ENCODE results near the gene ZMIZ1. TPM values are rescaled to one million over a fixed set of nuclear protein-coding genes. Genes with fewer than 3 reads are reported as not detected.

ZMIZ1 gene
- polyA plus RNA-seq, 1 donor from 2014 or later = 26.8 TPM

DNA sequence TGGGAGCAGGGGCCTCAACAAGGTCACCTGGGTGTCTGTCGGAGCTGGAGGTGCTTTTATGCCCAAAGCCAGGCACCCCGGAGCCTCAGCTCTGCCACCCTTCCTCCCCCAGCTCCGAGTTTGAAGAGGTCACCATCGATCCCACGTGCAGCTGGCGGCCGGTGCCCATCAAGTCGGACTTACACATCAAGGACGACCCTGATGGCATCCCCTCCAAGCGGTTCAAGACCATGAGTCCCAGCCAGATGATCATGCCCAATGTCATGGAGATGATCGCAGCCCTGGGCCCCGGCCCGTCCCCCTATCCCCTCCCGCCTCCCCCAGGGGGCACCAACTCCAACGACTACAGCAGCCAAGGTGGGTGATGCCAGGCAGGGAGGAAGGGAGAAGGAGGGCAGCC is 237.2 kb downstream of the ZMIZ1 start:
- H3K27me3 ChIP-seq (ENCODE audit: insufficient read depth, low read depth, low read length) = no peaks in the 10 kb centered on the region
- H3K4me3 ChIP-seq (ENCODE audit: low read length) = no peak overlapping the region
- no peak overlapping the region for H3K9ac ChIP-seq (ENCODE audit: low read length)
- H3K9me2 ChIP-seq (ENCODE audit: insufficient read depth, low read length) = no peaks in the 10 kb centered on the region
- H3F3A ChIP-seq (ENCODE audit: insufficient read depth, low read length, poor library complexity, severe bottlenecking) = no peaks in the 10 kb centered on the region
- H3K9me3 ChIP-seq (ENCODE audit: low read length) = no peaks in the 10 kb centered on the region
- no peaks in the 10 kb centered on the region for H3K79me2 ChIP-seq (replicated peaks; ENCODE audit: insufficient read depth, low read length)
- H3K36me3 ChIP-seq (ENCODE audit: insufficient read depth, low read length) = peaks cover 3% of the 10 kb centered on the region
- TF ChIP-seq TAF1 (IDR thresholded peaks at IDR 0.05; ENCODE audit: low read depth) (no peak), EP300 (conservative IDR thresholded peaks at IDR 0.05; ENCODE audit: poor library complexity, severe bottlenecking) (no peak), RAD21 (conservative IDR thresholded peaks at IDR 0.05) (no peak), SMC3 (conservative IDR thresholded peaks at IDR 0.05; ENCODE audit: poor library complexity) (no peak), POLR2AphosphoS5 (IDR thresholded peaks at IDR 0.05) (no peak)
- TF ChIP-seq, protein P1, sequence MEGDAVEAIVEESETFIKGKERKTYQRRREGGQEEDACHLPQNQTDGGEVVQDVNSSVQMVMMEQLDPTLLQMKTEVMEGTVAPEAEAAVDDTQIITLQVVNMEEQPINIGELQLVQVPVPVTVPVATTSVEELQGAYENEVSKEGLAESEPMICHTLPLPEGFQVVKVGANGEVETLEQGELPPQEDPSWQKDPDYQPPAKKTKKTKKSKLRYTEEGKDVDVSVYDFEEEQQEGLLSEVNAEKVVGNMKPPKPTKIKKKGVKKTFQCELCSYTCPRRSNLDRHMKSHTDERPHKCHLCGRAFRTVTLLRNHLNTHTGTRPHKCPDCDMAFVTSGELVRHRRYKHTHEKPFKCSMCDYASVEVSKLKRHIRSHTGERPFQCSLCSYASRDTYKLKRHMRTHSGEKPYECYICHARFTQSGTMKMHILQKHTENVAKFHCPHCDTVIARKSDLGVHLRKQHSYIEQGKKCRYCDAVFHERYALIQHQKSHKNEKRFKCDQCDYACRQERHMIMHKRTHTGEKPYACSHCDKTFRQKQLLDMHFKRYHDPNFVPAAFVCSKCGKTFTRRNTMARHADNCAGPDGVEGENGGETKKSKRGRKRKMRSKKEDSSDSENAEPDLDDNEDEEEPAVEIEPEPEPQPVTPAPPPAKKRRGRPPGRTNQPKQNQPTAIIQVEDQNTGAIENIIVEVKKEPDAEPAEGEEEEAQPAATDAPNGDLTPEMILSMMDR (IDR thresholded peaks at IDR 0.05; ENCODE audit: poor library complexity, severe bottlenecking) = no peak
- TF ChIP-seq, protein P2, sequence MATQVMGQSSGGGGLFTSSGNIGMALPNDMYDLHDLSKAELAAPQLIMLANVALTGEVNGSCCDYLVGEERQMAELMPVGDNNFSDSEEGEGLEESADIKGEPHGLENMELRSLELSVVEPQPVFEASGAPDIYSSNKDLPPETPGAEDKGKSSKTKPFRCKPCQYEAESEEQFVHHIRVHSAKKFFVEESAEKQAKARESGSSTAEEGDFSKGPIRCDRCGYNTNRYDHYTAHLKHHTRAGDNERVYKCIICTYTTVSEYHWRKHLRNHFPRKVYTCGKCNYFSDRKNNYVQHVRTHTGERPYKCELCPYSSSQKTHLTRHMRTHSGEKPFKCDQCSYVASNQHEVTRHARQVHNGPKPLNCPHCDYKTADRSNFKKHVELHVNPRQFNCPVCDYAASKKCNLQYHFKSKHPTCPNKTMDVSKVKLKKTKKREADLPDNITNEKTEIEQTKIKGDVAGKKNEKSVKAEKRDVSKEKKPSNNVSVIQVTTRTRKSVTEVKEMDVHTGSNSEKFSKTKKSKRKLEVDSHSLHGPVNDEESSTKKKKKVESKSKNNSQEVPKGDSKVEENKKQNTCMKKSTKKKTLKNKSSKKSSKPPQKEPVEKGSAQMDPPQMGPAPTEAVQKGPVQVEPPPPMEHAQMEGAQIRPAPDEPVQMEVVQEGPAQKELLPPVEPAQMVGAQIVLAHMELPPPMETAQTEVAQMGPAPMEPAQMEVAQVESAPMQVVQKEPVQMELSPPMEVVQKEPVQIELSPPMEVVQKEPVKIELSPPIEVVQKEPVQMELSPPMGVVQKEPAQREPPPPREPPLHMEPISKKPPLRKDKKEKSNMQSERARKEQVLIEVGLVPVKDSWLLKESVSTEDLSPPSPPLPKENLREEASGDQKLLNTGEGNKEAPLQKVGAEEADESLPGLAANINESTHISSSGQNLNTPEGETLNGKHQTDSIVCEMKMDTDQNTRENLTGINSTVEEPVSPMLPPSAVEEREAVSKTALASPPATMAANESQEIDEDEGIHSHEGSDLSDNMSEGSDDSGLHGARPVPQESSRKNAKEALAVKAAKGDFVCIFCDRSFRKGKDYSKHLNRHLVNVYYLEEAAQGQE (IDR thresholded peaks at IDR 0.05; ENCODE audit: borderline replicate concordance) = no peak
- no peak overlapping the region for H2AFZ ChIP-seq (ENCODE audit: low read depth, low read length)
- no peak overlapping the region for H3K4me2 ChIP-seq (ENCODE audit: low read length)
- H3K27ac ChIP-seq (ENCODE audit: low read length) = no peak overlapping the region
- H4K20me1 ChIP-seq (ENCODE audit: insufficient read depth) = no peaks in the 10 kb centered on the region

DNA sequence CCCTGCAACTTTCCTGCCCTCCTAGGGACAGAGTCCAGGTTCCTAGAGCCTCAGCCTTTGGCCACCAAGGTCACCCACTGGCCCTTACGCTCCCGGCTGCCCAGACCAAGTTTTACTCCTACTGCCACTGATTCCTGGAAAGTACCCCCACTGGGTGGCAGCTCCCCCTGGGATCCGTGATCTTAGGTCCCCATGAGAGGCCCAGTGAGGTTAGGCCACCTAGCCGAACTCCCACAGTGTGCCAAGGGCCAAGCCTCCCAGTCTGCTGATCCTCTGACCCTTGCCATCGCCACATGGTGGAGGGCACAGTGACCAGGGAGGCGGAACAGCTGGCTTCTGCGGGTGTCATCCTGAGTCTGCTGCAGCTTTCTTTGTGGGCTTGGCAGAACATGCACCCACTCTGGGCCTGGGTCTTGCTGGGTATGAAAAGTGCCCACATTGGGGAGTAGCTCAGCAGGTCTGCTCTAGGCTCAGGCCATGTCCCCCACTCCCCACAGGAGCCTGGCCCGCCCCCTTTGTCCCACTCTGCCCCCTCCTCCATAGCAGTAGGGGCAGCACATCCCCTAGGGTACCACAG is 238.0 kb downstream of the ZMIZ1 start:
- Histone ChIP-seq H3K9me2 (ENCODE audit: insufficient read depth, low read length) (no peaks in the 10 kb centered on the region), H3K4me3 (ENCODE audit: low read length) (no peak overlapping the region), H2AFZ (ENCODE audit: low read depth, low read length) (no peak overlapping the region), H3K9me3 (ENCODE audit: low read length) (no peaks in the 10 kb centered on the region), H3K4me2 (ENCODE audit: low read length) (no peak overlapping the region), H4K20me1 (ENCODE audit: insufficient read depth) (no peaks in the 10 kb centered on the region), H3K36me3 (ENCODE audit: insufficient read depth, low read length) (peaks cover 3% of the 10 kb centered on the region), H3F3A (ENCODE audit: insufficient read depth, low read length, poor library complexity, severe bottlenecking) (no peaks in the 10 kb centered on the region), H3K9ac (ENCODE audit: low read length) (no peak overlapping the region), H3K79me2 (replicated peaks; ENCODE audit: insufficient read depth, low read length) (no peaks in the 10 kb centered on the region), H3K27me3 (ENCODE audit: insufficient read depth, low read depth, low read length) (no peaks in the 10 kb centered on the region), H3K27ac (ENCODE audit: low read length) (no peak overlapping the region)
- TF ChIP-seq TAF1 (IDR thresholded peaks at IDR 0.05; ENCODE audit: low read depth) (no peak), SMC3 (conservative IDR thresholded peaks at IDR 0.05; ENCODE audit: poor library complexity) (no peak), EZH2 (IDR thresholded peaks at IDR 0.05; ENCODE audit: borderline replicate concordance, insufficient read depth, low read length, poor library complexity, severe bottlenecking) (no peak), MXI1 (conservative IDR thresholded peaks at IDR 0.05; ENCODE audit: poor library complexity, severe bottlenecking) (no peak), POLR2AphosphoS5 (IDR thresholded peaks at IDR 0.05) (no peak), RAD21 (conservative IDR thresholded peaks at IDR 0.05) (no peak), EP300 (conservative IDR thresholded peaks at IDR 0.05; ENCODE audit: poor library complexity, severe bottlenecking) (no peak)
- TF ChIP-seq, protein P1 (IDR thresholded peaks at IDR 0.05; ENCODE audit: poor library complexity, severe bottlenecking) = no peak
- TF ChIP-seq, protein P2 (IDR thresholded peaks at IDR 0.05; ENCODE audit: borderline replicate concordance) = no peak
